K562 (cell line): Measurements from ENCODE around the gene ZSWIM8.

Experiments used
- MNT ChIP-seq, 2 experiments: fragments of 450-650 bp; conservative IDR thresholded peaks; 2 replicates each; pipeline ENCODE4 v1.6.1; 2017; ENCODE audit warnings: mild to moderate bottlenecking in 2 of 2, moderate library complexity in 2 of 2
- NR2C2 ChIP-seq, 2 experiments: fragments of 200-800 bp in 1 of 2; sonication (Bioruptor generic) in 1 of 2; sonication (generic) in 1 of 2; formaldehyde crosslinking in 1 of 2; IDR thresholded peaks; 2 replicates each; pipeline versions ENCODE4 v1.6.1 to v1.8.0; 2016 to 2022; ENCODE audit warnings: mild to moderate bottlenecking in 1 of 2, missing compliant biosample characterization in 1 of 2, missing genetic modification characterization in 1 of 2, missing genetic modification reagents in 1 of 2
- POLR2AphosphoS5 ChIP-seq: IDR thresholded peaks from 2 replicates; pipeline ENCODE4 v1.6.1; 2011; ENCODE audit warnings: mild to moderate bottlenecking, low read depth, low read length, moderate library complexity; ENCODE audit not compliant: control insufficient read depth, insufficient read depth
- RBM17 ChIP-seq: fragments of 200-400 bp; formaldehyde crosslinking; IDR thresholded peaks from 2 replicates; pipeline ENCODE4 v1.6.1; 2017; ENCODE audit warnings: low read depth, mild to moderate bottlenecking, low read length, borderline replicate concordance
- TF ChIP-seq, protein P1 (sequence below), 3 experiments: IDR thresholded peaks in 2 of 3; conservative IDR thresholded peaks in 1 of 3; 2 replicates each; pipeline ENCODE4 v1.5.1; 2011 to 2012; ENCODE audit warnings: low read length in 3 of 3, mild to moderate bottlenecking in 3 of 3, control low read depth in 2 of 3, improper control_type of control experiment in 1 of 3, inconsistent platforms in 1 of 3, low read depth in 1 of 3, mixed read lengths in 1 of 3, moderate library complexity in 1 of 3; ENCODE audit not compliant: insufficient read depth in 2 of 3

DNA sequence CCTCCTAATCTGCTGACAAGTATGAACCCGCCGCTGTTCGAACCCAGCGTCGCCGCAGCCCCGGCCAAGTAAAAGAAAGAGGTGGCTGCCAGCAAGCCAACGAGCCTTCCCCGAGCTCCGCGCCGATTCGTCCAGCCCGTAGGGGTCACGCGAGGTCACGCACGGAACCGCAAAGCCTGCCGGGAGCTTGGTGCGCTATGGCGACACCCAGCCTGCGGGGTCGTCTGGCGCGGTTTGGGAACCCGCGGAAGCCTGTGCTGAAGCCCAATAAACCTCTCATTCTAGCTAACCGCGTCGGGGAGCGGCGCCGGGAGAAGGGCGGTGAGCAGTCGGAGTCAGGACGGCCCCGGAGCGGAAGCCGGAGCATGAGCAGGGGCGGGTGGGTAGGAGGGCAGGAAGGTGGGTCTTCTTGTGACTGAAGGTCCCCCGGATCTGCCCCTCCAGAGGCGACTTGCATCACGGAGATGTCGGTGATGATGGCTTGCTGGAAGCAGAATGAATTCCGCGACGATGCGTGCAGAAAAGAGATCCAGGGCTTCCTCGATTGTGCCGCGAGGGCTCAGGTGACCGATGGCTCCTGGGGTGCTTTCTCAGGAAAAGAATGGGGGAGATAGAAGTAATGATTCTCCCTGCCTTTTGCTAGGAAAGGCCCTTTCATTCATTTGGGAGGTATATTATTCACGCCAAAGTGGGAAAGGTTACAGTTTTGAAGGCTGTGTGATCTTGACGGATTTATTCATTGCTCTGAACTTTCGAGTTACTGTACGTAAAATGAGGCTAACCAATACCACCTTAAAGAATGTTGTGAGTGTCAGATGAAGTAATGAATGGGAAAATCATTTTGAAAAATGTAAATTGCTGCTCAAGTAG is 3.3 kb upstream of the ZSWIM8 start, which contains the start of gene CHCHD1:
- peak; percentile 91 for TF ChIP-seq POLR2AphosphoS5
- TF ChIP-seq, protein P1, sequence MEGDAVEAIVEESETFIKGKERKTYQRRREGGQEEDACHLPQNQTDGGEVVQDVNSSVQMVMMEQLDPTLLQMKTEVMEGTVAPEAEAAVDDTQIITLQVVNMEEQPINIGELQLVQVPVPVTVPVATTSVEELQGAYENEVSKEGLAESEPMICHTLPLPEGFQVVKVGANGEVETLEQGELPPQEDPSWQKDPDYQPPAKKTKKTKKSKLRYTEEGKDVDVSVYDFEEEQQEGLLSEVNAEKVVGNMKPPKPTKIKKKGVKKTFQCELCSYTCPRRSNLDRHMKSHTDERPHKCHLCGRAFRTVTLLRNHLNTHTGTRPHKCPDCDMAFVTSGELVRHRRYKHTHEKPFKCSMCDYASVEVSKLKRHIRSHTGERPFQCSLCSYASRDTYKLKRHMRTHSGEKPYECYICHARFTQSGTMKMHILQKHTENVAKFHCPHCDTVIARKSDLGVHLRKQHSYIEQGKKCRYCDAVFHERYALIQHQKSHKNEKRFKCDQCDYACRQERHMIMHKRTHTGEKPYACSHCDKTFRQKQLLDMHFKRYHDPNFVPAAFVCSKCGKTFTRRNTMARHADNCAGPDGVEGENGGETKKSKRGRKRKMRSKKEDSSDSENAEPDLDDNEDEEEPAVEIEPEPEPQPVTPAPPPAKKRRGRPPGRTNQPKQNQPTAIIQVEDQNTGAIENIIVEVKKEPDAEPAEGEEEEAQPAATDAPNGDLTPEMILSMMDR (IDR thresholded peaks at IDR 0.05 in 2 of 3, conservative IDR thresholded peaks at IDR 0.05 in 1 of 3; ENCODE audit: insufficient read depth in 2 of 3, low read depth in 1 of 3, low read length in 3 of 3) = no peak; a peak in 1 of 6 replicates
- TF ChIP-seq RBM17 = no peak
- TF ChIP-seq MNT (conservative IDR thresholded peaks at IDR 0.05) = peak; percentile 74 to 91
- TF ChIP-seq NR2C2 (CRISPR knock-in tag; IDR thresholded peaks at IDR 0.05) = peak; percentile 98
- TF ChIP-seq NR2C2 (tag; IDR thresholded peaks at IDR 0.05) = peak; percentile 99
